Vagina (tissue), 2 donors: ENCODE data around the gene CAB39L. TPM values are rescaled to one million over a fixed set of nuclear protein-coding genes. Genes with fewer than 3 reads are reported as not detected.

Experiments
- DNase-seq, 2 donors: peaks; one replicate each; pipeline ENCODE4 v3.0.0-alpha.2; 2017; ENCODE audit errors: extremely low spot score in 2 of 2
- H3K27ac ChIP-seq: fragments of 200-600 bp; sonication (generic); one replicate; pipeline ENCODE4 v1.5.1; 2019
- H3K27me3 ChIP-seq: fragments of 200-600 bp; sonication (generic); one replicate; pipeline ENCODE4 v1.5.1; 2019
- H3K36me3 ChIP-seq, 2 donors: fragments of 200-600 bp; sonication (generic); one replicate each; pipeline ENCODE4 v1.5.1; 2017 to 2019
- H3K4me1 ChIP-seq: fragments of 200-600 bp; sonication (generic); one replicate; pipeline ENCODE4 v1.5.1; 2019
- H3K4me3 ChIP-seq, 2 donors: fragments of 200-600 bp; sonication (generic); 1 replicate in 1 of 2; 2 replicates in 1 of 2; pipeline ENCODE4 v1.5.1; 2016 to 2019
- H3K9me3 ChIP-seq: fragments of 200-600 bp; sonication (generic); one replicate; pipeline ENCODE4 v1.5.1; 2019
- POLR2A ChIP-seq, 2 donors: fragments of 450-650 bp; IDR thresholded peaks; one replicate each; pipeline ENCODE4 v1.6.1; 2017; ENCODE audit warnings: antibody characterized with exemption in 2 of 2, mild to moderate bottlenecking in 2 of 2, moderate library complexity in 2 of 2
- POLR2AphosphoS5 ChIP-seq, 2 donors: sonication (generic); formaldehyde crosslinking; IDR thresholded peaks; one replicate each; pipeline ENCODE4 v1.9.0; 2017; ENCODE audit warnings: antibody characterized with exemption in 2 of 2, mild to moderate bottlenecking in 2 of 2, low read depth in 1 of 2; ENCODE audit not compliant: insufficient read depth in 1 of 2
- intact Hi-C: fragments of 100-400 bp; cut with DNase I; formaldehyde crosslinking; loops from one replicate; pipeline ENCODE4 v1.15.1; 2023
- total RNA-seq: library from RNA; depleted of rRNA; stranded (reverse); fragments of >200 nt; gene quantifications from one replicate; pipeline ENCODE4 v1.2.3, GENCODE V29; 2016
- TF ChIP-seq, protein P1 (sequence below), 3 experiments: fragments of 450-650 bp in 2 of 3; fragments of 200-600 bp in 1 of 3; sonication (generic) in 1 of 3; IDR thresholded peaks; one replicate each; pipeline ENCODE4 v1.5.1; 2017 to 2019; ENCODE audit warnings: antibody characterized with exemption in 3 of 3, mild to moderate bottlenecking in 2 of 3, moderate library complexity in 2 of 3

The CAB39L gene
- total RNA-seq, 1 donor from 2014 or later, result 31.7 TPM

DNA sequence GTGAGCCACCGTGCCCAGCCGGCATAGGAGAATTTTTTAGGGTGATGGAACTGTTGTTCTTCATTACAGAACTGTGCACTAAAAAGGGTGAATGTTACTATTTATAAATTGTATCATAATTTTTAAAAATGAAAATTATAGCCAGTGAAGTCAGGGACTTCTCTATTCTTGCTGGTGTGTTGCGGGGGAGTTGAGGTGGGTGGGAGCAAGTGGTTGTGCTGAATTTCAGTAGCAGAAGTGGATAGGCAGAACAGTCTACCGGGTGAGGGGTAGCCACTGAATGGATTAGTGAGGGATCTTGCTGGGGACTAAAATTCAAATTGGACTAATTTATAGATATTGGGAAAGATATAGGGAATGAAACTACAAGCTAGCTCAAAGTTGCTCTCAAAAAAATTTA lies 74.0 kb downstream of the CAB39L start:
- TF ChIP-seq, protein P1, sequence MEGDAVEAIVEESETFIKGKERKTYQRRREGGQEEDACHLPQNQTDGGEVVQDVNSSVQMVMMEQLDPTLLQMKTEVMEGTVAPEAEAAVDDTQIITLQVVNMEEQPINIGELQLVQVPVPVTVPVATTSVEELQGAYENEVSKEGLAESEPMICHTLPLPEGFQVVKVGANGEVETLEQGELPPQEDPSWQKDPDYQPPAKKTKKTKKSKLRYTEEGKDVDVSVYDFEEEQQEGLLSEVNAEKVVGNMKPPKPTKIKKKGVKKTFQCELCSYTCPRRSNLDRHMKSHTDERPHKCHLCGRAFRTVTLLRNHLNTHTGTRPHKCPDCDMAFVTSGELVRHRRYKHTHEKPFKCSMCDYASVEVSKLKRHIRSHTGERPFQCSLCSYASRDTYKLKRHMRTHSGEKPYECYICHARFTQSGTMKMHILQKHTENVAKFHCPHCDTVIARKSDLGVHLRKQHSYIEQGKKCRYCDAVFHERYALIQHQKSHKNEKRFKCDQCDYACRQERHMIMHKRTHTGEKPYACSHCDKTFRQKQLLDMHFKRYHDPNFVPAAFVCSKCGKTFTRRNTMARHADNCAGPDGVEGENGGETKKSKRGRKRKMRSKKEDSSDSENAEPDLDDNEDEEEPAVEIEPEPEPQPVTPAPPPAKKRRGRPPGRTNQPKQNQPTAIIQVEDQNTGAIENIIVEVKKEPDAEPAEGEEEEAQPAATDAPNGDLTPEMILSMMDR (IDR thresholded peaks at IDR 0.05), result no peak
- TF ChIP-seq POLR2A (IDR thresholded peaks at IDR 0.05) (no peak), POLR2AphosphoS5 (IDR thresholded peaks at IDR 0.05; ENCODE audit: insufficient read depth in 1 of 2, low read depth in 1 of 2) (no peak)
- H3K36me3 ChIP-seq, result peaks cover 0 to 5% of the 10 kb centered on the region in 2 donors
- H3K4me3 ChIP-seq, result no peak overlapping the region
- no peaks in the 10 kb centered on the region for H3K9me3 ChIP-seq
- H3K4me1 ChIP-seq, result peaks cover 15% of the 10 kb centered on the region
- intact Hi-C loops, result no loop called here
- no peaks in the 10 kb centered on the region for H3K27me3 ChIP-seq
- DNase-seq, result no peak
- no peak overlapping the region for H3K27ac ChIP-seq

DNA sequence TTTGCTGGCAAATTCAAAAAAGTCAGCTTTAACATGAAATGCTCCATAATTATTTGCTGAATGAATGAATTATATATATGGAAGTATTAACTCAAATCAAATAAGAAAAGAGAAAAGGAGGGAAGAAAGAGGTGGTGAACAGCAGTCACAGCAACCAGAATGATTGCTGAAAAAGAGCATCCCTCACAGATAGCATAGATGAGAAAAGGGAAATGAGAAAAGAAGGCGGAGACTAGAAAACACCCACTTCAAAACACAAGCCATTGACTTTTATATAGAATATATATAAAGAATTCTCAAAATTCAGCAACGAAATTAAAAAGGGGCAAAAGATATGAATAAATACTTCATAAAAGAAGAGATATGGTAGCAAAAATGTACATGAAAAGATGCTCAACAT lies 75.2 kb downstream of the CAB39L start:
- intact Hi-C loops, result no loop called here
- Histone ChIP-seq H3K9me3 (peaks cover 4% of the 10 kb centered on the region), H3K4me3 (no peak overlapping the region), H3K27me3 (no peaks in the 10 kb centered on the region), H3K27ac (no peak overlapping the region), H3K4me1 (peaks cover 13% of the 10 kb centered on the region), H3K36me3 (peaks cover 0 to 11% of the 10 kb centered on the region in 2 donors)
- DNase-seq, result no peak
- TF ChIP-seq POLR2A (IDR thresholded peaks at IDR 0.05), result no peak
- TF ChIP-seq, protein P1 (IDR thresholded peaks at IDR 0.05), result no peak
- TF ChIP-seq POLR2AphosphoS5 (IDR thresholded peaks at IDR 0.05; ENCODE audit: insufficient read depth in 1 of 2, low read depth in 1 of 2), result no peak

DNA sequence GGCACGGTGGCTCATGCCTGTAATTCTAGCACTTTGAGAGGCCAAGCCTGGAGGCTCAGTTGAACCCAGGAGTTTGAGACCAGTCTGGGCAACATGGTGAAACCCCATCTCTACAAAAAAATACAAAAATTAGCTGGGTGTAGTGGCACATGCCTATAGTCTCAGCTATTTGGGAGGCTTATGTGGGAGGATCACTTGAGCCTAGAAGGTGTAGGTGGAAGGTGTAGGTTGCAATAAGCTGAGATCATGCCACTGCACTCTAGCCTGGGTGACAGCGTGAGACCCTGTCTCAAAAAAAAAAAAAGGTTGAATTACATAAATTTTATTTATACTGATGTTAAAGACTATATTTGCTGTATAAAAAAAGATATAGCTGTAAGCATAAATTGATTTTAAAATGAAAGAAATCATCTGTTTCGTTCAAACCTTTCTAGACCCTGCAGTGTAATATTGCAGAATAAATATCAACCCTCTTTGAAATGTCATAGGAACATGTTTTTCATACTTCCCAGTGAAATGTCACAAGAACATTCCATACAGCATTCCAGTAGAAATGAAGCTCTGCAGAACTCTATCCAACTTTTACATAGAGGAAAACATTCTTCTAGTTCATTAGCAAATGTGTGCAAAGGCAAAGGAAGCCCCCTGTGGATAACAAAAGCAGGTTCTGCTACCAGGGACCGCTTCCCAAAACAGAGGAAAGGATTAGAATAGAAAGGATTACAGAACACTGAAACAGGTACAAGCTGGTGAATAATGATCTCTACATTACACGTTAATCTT lies 76.0 kb downstream of the CAB39L start:
- peaks cover 13% of the 10 kb centered on the region for H3K4me1 ChIP-seq
- H3K27me3 ChIP-seq, result no peaks in the 10 kb centered on the region
- no peak overlapping the region for H3K4me3 ChIP-seq
- TF ChIP-seq, protein P1 (IDR thresholded peaks at IDR 0.05), result no peak
- TF ChIP-seq POLR2A (IDR thresholded peaks at IDR 0.05) (no peak), POLR2AphosphoS5 (IDR thresholded peaks at IDR 0.05; ENCODE audit: insufficient read depth in 1 of 2, low read depth in 1 of 2) (no peak)
- H3K27ac ChIP-seq, result no peak overlapping the region
- intact Hi-C loops, result no loop called here
- H3K9me3 ChIP-seq, result peaks cover 4% of the 10 kb centered on the region
- H3K36me3 ChIP-seq, result peaks cover 0 to 13% of the 10 kb centered on the region in 2 donors
- DNase-seq, result no peak

DNA sequence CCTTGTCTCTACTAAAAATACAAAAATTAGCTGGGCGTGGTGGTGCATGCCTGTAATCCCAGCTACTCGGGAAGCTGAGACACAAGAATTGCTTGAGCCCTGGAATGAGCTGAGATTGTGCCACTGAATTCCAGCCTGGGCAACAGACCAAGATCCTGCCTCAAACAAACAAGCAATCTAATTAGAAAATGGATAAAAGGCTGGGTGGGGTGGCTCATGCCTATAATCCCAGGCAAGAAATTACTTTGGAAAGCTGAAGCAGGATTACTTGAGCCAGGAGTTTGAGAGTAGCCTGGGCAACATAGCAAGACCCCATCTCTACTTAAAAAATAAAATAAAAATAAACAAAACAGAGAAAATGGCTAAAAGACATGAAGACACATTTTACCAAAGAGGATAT lies 77.0 kb downstream of the CAB39L start:
- H3K27me3 ChIP-seq, result no peaks in the 10 kb centered on the region
- H3K9me3 ChIP-seq, result peaks cover 4% of the 10 kb centered on the region
- H3K36me3 ChIP-seq, result peaks cover 0 to 13% of the 10 kb centered on the region in 2 donors
- DNase-seq, result no peak
- H3K4me3 ChIP-seq, result no peak overlapping the region
- no peak overlapping the region for H3K27ac ChIP-seq
- peaks cover 8% of the 10 kb centered on the region for H3K4me1 ChIP-seq
- intact Hi-C loops, result no loop called here
- TF ChIP-seq, protein P1 (IDR thresholded peaks at IDR 0.05), result no peak
- TF ChIP-seq POLR2A (IDR thresholded peaks at IDR 0.05) (no peak), POLR2AphosphoS5 (IDR thresholded peaks at IDR 0.05; ENCODE audit: insufficient read depth in 1 of 2, low read depth in 1 of 2) (no peak)

DNA sequence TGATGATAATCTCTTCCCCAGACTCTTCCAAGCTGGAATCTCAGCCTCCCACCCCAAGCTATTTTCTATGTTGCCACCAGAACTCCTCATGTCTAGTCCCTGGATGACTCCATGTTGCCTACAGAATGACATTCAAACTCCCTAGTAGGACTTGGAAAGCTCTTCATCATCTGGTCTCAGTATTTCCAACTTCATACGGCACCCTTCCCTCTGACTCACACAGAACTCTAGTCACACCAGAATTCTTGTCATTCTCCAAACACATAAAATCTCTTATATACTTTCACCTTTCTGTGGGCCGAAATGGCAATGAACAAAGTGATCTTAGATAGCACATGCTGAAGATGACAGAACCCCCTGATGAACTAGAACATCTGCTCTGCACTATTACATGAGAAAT lies 86.2 kb downstream of the CAB39L start:
- no peaks in the 10 kb centered on the region for H3K9me3 ChIP-seq
- H3K4me1 ChIP-seq, result peaks cover 5% of the 10 kb centered on the region
- no peak for DNase-seq
- peak overlapping the region; percentile 64 for H3K27ac ChIP-seq
- H3K27me3 ChIP-seq, result no peaks in the 10 kb centered on the region
- H3K4me3 ChIP-seq, result no peak overlapping the region
- intact Hi-C loops, result no loop called here
- TF ChIP-seq POLR2A (IDR thresholded peaks at IDR 0.05) (no peak), POLR2AphosphoS5 (IDR thresholded peaks at IDR 0.05; ENCODE audit: insufficient read depth in 1 of 2, low read depth in 1 of 2) (no peak)
- TF ChIP-seq, protein P1 (IDR thresholded peaks at IDR 0.05), result no peak
- peaks cover 0 to 11% of the 10 kb centered on the region in 2 donors for H3K36me3 ChIP-seq
